ENCODE measurements around the gene EDNRB.
"Not testable (repeated sequence)": the region's sequence is repeated elsewhere in the genome, so short reads cannot be mapped to it uniquely, and the experiment has no call there.

Gene EDNRB

DNA sequence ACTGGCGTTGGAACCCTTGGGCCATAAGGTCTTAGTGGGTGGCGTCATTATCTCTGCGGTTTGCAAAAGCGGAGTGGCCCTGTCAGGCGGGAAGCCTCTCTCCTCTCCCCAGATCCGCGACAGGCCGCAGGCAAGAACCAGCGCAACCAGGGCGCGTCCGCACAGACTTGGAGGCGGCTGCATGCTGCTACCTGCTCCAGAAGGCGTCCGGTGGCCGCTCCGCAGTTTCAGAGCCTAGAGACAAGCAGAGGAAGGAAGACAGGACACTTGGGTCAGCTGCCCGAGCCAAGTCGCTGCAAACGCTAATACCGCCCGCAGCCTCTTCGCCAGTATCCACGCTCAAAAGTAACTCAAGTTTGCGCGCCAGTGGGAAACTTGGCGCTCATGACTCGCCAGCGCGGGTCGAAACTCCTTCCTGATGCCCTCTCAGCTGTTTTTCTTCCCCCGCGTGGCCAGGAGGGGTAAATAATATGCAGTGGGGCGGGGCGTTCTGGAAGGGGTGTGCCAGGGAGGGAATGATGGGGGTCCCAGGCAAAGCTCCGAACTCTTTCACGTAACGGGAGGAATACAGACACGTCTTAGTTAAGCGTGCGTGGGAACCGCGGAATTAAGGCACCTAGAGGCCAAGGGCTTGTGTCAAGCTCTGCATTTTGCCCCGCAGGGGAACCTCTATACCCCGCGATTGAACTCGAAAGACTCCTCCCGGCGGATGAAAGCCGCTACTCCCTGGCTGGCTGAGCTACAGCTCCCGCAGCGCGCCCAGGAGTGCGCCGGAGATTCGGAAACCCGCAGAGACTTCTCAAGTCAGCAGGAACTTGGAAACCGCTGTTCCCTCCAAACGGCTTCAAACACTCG is at the start of gene EDNRB:
TSS of gene EDNRB (minus strand) at position 441 of the 855 bp plus-strand sequence. CDS start at position 183, 258 bp downstream.
- no peak for FAIRE-seq
- DNase-seq (ENCODE audit: low spot score), result no peak

DNA sequence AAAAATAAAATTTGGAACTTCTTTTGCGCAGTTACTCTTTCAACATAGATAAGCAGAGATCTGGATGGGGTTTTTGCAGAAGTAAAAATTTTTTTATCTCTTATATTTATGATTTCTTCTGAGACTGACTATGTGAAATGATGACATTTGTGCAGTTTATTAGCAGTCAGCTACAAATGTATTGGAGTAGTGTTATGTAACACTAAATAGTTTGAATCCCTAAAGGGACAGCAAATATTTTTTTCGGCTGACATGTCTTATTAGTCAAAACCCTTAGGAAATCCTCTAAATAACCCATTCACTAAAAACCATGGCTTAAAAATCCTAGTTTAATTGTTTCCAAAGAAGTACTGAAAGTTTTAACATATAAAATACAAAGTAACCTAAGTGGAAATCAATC is 48.0 kb upstream of the EDNRB start:
- no peak for DNase-seq (ENCODE audit: low spot score)
- FAIRE-seq, result no peak

DNA sequence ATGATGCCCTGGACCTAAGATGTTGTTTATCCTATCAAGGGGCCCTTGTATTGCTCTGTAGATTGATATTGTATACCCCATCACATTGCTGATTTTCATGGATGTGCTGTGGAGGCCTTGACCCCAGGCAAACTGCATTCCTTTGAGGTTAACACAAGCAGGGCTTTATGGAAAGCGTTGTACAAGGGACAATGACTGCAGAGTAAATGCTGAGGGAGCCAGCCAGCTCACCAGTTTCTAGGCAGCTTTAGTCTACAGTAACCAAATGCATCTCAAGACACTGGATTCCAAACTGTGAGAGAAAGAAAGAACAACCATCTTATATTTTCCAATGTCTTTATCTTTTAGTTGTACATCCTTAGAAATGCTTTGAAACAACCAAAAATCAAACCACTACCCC is 34.1 kb upstream of the EDNRB start:
- no peak for DNase-seq (ENCODE audit: low spot score)
- FAIRE-seq, result no peak

DNA sequence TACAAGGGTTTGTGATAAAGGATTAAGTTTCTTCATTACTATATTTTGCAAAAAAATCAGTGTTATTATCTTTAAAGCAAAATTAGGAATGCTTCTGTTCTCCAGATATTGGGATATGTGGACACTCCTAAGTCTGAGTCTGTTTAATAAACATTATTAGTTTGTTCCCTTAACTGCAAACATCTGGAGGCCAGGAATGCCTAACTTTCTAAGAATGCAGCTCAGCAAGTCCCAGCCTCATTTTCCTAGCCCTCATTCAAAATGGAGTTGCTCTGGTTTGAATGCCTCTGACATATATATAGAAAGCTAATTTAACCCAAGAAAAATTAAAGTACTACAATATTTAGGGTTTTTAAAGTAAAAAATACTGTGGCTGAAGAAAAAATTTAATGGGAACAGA is 33.6 kb upstream of the EDNRB start:
- no peak for FAIRE-seq
- DNase-seq (ENCODE audit: low spot score), result no peak

DNA sequence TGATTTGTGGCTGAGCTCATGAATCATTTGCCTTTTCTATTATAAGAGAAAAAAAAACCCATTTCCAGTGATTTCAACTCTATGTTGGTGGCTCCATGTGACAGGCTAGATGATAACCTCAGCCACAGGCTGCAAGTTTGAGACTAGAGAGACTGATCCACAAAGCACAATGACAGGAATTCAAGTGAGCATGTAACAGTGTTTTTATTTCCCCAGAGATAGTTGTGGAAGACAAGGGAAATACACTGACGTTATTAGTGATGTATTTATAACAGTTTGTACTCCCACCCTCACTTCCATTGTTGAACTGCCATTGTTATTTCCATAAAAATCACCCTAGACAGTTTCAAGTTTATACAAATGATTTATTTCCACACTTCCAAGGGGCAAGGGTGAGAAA is 27.9 kb upstream of the EDNRB start:
- DNase-seq (ENCODE audit: low spot score), result no peak
- FAIRE-seq, result no peak

DNA sequence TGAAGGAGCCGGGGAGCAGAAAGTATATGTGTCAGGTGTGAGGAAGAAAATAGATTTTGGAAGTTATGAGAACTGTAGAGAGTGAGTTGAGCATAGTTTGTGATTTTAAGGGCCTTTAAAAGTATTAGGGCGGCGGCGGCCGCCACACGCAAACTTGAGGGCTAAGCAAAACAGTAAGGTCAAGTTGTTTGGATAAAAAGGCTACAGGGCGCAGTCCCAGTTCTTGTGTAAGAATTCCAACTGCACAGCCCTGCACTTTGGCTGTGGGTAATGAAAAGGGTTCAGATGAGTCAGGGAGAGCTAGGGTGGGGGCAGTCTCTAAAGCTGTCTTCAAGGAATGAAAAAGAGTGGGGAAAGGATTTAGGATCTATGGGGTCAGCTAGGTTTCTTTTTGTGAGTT is 16.4 kb upstream of the EDNRB start:
- DNase-seq (ENCODE audit: low spot score); FAIRE-seq: not testable (repeated sequence)

DNA sequence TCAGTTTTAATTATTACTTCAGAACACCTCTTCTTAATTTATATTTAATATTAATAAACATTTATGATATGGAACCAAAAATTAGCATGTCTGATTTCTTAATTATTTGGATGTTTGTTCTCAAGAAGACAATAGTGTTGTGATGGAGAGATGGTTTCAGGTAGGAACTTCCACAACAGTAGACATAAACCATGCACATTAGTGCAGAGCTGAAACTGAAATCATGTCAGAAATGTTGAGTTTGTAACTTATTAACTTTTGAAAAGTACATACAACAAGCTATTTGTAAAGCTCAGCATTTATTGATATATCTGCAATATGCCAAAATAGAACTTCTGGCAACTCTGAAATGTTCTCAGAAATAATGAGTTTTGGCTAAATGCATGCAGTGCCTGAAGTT is 11.8 kb upstream of the EDNRB start:
- no peak for FAIRE-seq

DNA sequence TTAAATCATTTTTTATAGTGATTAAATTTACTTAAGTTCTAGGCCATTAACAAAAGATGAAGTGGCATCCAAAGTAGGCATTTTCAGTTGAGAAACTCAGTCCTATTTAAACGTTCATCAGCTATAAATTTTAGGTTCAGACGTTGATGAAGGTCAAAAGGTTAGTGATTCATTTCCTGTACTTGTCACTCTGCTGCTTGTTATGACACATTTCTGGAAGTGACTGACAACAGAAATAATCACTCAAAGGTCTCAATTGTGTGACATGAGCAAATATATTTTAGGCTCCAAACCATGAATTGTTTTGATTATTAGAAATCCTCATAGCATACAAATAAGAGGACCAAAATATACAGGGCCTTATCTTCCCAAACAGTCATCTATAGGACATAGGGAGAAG is 10.3 kb upstream of the EDNRB start:
- FAIRE-seq (no peak), DNase-seq (ENCODE audit: low spot score) (peak; percentile 5)

More for the DNA sequence above, 11.8 kb upstream of the EDNRB start:
- DNase-seq (ENCODE audit: low spot score), result no peak

DNA sequence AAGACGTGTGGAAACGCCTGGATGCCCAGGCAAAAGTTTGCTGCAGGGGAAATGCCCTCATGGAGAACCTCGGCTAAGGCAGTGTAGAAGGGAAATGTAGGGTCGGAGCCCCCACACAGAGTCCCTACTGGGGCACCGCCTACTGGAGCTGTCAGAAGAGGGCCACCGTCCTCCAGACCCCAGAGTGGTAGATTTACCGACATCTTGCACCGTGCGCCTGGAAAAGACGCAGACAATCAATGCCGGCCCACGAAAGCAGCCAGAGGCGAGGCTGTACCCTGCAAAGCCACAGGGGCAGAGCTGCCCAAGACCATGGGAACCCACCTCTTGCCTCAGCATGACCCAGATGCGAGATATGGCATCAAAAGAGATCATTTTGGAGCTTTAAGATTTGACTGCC is 7.0 kb upstream of the EDNRB start:
- DNase-seq (ENCODE audit: low spot score) (no peak), FAIRE-seq (no peak)

DNA sequence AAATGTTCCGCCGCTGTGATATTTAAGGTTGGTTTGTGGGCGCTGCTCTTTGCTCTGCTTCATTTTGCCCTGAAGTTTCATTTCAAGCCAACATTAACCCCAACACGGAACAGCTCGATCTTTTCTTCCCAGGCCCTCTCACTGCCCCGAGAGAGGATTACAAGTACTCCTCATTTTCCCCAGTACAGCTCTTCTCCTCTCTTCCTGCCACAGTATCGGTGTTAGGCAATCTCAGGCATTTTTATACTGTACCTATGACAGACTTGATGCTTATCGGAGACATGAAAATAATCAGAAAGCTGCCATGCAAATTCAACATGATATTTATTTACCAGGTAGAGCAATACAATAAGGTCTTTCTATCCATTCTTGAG is 1.3 kb upstream of the EDNRB start:
- DNase-seq (ENCODE audit: low spot score) (no peak), FAIRE-seq (no peak)

DNA sequence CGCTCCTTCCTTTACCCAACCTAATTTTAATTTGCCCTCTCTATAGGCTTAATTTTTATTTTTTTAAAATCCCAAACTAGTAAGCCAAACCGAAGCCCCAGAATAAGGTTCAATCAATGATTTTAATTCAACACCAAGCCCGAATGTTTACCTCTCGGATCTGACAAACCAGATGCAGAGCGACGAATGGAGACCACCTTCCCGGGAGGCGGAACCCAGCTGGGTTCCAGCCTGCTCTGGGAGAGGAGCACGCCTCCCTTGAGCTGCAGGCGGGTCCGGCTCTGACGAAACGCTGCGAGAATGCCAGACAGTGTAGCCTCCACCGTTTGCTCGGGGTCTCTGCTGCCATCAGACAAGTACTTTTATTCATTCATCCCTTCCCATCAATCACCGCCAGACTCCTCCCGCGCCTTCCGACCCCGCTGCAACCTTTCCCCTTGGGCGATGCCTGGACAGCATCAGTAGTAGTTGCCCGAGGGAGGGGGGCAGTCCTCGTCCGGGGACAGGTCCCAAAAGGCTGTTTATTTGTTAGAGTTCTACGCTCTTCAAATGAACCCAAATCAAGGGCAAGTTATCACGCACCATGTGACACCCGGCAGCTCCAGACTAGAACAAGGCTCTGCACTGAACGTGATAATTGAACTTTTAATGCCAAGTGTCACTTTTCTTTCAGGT is 752 bp upstream of the EDNRB start:
- FAIRE-seq, result no peak

DNA sequence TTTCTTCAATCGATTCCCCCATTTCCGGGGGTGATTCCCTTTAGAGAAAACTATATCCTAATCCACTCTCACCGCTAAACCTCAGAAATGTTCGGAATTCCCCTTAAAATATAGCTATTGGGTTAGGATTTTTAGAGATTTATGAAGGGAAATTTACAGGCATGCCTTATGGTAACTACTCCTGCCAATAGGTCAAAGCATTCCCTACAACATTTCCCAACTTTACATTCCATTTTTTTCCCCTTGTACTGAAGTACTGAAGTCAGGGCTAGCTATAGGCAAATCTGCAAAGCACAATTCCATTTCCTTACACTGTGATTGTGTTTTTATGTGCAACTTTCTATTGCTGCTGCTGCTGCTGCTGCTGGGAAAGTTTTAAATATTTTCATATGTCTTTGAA is 2.1 kb downstream of the EDNRB start:
- FAIRE-seq (no peak), DNase-seq (ENCODE audit: low spot score) (no peak)

More for the DNA sequence above, 752 bp upstream of the EDNRB start:
- no peak for DNase-seq (ENCODE audit: low spot score)

DNA sequence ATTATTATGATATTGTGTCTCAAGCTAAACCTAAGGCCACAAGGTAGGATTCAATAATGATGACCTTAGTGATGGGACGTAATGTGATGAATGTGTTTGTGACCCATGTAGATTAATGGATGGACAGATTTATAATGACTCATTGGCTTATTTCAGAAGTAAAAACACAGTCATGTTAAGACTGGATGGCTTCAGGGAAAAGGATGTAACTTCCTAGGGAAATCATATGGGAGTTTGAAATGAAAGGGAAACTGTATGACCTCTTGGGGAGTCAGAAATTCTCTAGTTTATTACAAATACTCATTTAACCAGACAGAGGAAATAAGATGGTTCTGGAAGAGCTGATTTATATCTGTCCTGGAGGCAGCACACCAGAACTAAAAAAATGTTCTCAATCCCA is 2.9 kb downstream of the EDNRB start:
- FAIRE-seq (no peak), DNase-seq (ENCODE audit: low spot score) (no peak)

DNA sequence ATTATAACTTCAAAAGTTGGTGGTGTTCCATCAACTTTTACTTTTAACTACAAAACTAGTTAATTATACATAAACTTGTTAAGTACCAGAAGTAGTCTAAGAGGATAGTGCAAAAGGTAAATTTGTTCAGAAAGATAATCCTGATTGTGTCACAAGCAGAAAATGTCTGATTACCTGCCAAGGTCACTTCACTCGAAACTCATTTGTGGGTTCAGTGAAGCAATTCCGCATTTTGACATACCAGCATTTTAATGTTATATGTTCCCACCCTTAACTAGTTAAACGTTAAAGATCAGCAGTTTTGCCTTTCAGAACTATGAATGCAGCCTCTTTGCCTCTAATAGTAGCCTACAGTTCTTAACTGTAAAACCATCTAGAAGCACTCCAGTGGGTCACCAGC is 5.6 kb downstream of the EDNRB start:
- no peak for FAIRE-seq
- DNase-seq (ENCODE audit: low spot score), result no peak

DNA sequence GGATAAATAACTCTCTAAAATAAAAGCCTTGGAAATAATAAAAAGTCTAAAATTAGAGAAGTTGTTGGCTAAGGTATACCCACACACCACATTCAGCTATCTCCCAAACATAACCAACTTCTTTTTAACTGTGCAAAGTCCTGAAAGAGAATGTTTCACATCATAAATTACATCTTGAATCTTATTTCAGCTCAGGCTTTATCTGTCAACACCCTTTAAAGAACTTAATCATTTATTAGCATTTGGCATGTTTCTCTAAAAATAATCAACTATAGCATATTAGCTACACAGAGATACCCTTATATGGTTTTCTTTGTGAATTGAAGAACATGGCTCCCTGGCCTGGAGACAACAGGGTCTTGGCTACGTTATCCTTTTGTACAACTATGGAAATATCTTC is 6.9 kb downstream of the EDNRB start:
- FAIRE-seq (no peak), DNase-seq (ENCODE audit: low spot score) (no peak)

DNA sequence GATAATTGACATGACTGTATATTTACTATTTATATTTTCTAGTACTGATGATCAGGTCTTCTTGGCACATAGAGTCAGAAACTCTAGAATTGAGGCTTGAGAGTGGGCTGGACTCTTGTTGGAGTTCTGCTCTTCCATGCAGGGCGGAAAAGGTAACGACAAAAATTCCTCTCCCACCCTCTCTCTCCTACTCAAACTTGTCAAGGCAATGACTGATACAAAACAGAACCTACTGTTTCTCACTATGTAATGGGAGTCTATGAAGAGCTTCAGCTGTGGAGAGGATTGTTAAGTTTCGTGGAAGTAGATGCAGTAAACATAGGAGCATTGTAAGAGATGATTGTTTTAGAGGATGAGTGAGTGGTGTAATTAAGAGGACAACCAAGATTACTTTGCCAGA is 8.8 kb downstream of the EDNRB start:
- DNase-seq (ENCODE audit: low spot score) (no peak), FAIRE-seq (no peak)

DNA sequence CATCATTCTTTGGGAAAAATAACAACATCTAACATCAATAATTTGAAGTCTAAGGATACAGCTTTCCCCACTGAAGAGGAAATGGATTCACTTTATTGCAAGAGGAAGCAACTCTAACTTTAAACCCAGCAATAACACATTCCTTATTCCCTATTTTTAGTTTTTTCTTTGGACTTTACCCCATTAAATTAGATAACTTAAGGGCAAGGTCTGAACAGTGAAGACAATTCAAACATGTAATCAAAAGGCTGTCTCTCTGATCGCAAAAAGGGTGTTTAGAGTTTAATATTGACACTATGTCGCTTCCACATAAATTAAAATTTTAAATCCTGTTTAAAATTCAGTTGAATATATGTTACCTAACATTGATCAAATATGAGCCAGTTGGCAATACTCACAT is 10.1 kb downstream of the EDNRB start:
- DNase-seq (ENCODE audit: low spot score) (no peak), FAIRE-seq (no peak)

DNA sequence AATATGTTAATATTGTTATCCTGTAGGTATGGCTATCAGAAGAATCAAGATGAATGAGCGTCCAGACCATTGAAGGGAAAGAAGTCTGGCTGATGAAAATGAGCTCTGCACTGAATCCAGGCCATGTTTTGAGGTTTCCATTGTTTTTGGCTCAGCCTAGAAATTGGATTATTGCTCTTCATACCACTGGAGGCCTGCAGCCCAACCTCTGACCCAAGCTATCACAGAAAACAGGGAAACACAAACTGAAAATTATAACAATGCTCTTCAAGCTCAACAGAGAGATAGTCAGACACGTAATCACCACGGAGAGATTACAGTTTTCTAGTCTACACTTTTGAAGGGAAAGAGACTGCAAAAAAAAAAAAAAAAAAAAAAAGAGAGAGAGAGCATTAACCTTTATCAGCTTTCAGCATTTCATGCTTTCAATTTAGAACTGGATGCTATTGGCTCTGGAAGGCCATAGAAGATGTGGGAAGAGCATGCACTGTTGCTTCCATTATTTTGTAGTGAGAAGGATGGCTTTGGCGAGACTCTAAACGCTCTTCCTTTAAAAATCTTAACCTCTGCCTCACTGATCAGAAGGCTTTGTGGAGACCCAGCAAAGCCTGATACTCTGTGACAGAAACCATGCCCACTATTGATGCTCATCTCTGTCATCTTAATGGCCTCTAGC is 10.8 kb downstream of the EDNRB start:
- no peak for DNase-seq (ENCODE audit: low spot score)
- no peak for FAIRE-seq

DNA sequence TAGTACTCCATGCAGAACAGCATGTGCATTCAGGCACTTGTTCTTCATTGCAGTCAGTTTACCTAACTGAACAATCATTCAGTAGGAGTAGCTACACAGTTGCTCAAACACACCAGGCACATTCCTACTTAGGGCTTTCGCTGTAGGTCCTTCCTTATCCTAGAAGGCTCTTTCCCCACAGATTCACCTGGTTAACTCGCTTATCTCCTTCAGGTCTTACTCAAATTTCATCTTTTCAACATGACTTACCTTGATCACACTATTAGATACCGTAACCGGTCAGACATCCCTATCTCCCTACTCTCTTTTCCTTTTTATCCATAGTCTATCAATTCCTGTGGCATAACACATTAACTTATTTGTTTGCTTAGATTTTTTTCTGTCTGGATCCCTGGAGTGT is 14.6 kb downstream of the EDNRB start:
- no peak for DNase-seq (ENCODE audit: low spot score)

DNA sequence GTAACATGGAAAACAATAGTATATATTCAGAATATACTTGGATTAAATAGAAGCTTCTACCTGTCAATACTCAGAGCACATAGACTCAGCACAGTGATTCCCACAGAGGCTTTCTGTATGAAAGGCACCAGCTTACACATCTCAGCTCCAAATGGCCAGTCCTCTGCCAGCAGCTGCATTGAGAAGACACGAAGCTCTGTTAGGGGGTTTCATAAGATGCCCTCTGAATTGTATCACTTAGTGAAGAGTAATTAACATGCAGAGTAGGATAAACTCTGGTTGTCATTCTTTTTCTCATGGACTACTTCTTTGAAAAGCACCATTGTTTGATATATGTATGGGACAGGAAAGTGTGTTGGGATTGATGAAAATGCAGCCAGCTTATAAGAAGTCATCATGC is 15.2 kb downstream of the EDNRB start:
- FAIRE-seq (no peak), DNase-seq (ENCODE audit: low spot score) (no peak)

More for the DNA sequence above, 14.6 kb downstream of the EDNRB start:
- no peak for FAIRE-seq

DNA sequence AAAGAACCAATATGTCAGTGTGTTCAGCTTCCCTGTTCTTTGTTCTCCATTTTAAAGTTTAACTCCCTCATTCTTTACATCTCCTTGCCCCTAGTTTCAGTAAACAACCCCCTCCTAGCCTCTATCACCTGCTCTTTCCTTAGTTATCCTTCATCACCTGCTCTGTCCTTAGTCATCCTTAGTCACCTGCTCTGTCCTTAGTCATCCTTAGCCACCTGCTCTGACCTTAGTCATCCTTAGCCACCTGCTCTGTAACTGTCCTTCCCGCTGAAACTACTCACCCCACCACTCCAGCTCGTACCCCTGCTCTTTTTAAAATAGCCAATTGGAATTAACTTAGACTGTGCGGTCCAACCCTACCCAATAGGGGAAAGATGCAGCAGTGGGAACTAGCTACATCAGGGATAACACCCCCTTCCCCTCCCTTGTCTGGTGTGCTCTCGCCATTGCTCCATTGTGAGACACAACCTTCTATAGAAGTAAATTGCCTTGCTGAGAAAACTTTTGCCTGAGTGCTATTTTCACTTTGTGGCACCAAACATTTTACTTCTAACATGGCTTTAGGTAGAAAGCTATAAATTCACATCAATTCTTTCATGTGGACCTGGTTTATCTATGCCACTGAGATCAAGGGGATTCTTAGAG is 16.2 kb downstream of the EDNRB start:
- DNase-seq (ENCODE audit: low spot score), result no peak
- FAIRE-seq, result no peak

DNA sequence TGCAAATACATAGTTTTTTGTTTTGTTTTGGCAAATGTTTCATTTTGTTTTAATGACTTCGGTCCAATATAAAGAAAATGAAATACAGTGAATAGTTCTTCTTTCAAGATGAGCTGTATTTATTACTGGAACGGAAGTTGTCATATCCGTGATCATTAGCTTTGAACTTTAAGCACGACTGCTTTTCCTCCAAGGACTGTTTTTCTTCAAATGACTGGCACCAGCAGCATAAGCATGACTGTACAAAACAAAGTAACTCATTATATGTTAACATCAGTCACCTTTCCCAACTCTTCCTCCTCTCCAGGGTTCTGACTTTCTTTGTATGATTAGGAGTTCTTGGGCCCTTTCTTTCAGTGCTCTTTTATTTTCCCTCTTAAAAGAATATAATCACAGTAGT is 20.5 kb downstream of the EDNRB start:
- FAIRE-seq (no peak), DNase-seq (ENCODE audit: low spot score) (no peak)

Data from urothelium cell line (cell line).